Measurements from ENCODE around the gene VPS52. TPM values are rescaled to one million over a fixed set of nuclear protein-coding genes. Genes with fewer than 3 reads are reported as not detected.

The VPS52 gene
- total and polyA plus RNA-seq, 2 experiments from 2014 or later, result 37.1 to 64.8 TPM

DNA sequence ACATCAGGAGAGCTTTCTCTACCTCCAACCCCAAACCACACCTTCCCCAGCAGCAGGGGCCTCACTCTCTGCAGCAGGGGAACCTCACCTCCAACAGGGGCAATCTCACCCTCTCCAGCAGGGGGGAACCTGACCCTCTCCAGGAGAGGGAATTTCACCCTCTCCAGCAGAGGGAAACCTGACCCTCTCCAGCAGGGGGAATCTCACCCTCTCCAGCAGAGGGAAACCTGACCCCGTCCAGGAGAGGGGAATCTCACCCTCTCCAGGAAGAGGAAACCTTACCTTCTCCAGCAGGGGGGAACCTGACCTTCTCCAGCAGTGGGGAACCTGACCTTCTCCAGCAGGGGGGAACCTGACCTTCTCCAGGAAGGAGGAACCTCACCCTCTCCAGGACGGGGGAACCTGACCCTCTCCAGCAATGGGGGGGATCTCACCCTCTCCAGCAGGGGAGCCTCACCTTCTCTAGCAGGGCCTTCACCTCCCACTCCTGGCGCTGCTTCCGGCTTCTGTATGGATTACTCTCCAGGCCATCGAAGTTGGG, 8.4 kb upstream of the VPS52 start:
- no peak overlapping the region for H3K4me3 ChIP-seq
- H3K9me3 ChIP-seq (ENCODE audit: low read depth), result no peaks in the 10 kb centered on the region
- TF ChIP-seq, protein P1, sequence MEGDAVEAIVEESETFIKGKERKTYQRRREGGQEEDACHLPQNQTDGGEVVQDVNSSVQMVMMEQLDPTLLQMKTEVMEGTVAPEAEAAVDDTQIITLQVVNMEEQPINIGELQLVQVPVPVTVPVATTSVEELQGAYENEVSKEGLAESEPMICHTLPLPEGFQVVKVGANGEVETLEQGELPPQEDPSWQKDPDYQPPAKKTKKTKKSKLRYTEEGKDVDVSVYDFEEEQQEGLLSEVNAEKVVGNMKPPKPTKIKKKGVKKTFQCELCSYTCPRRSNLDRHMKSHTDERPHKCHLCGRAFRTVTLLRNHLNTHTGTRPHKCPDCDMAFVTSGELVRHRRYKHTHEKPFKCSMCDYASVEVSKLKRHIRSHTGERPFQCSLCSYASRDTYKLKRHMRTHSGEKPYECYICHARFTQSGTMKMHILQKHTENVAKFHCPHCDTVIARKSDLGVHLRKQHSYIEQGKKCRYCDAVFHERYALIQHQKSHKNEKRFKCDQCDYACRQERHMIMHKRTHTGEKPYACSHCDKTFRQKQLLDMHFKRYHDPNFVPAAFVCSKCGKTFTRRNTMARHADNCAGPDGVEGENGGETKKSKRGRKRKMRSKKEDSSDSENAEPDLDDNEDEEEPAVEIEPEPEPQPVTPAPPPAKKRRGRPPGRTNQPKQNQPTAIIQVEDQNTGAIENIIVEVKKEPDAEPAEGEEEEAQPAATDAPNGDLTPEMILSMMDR (IDR thresholded peaks at IDR 0.05; ENCODE audit: low read depth, low read length), result peak; percentile 58
- H3K27ac ChIP-seq, result peak overlapping the region; percentile 50
- no peaks in the 10 kb centered on the region for H3K4me1 ChIP-seq (ENCODE audit: low read depth)
- H3K36me3 ChIP-seq, result peaks cover 19% of the 10 kb centered on the region
- DNase-seq (ENCODE audit: low read depth in 1 of 2, low spot score in 1 of 2), result peak; percentile 54 to 69
- H3K27me3 ChIP-seq, result no peaks in the 10 kb centered on the region

DNA sequence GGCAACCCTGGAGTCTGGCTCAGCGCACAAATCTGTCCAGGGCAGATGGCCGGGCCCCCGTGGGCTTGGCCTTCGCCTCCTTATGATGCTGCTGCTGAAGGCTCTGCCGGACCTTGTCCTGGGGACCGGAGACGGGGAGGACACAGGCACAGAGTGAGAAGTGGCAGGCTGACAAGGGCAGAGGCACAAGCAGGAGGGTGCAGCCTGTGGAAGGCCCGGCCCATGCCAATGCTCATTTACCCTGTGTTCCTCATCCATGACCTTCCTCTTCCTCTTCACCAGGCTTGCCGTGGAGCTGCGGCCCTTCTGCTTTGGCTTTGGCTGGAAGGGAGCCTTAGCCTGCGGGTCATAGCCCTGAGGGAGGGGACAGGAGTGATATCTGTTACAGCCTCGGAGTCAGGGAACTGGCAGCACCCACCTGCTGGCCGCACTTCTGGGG, 7.6 kb upstream of the VPS52 start:
- no peak overlapping the region for H3K27ac ChIP-seq
- no peak overlapping the region for H3K4me3 ChIP-seq
- no peaks in the 10 kb centered on the region for H3K4me1 ChIP-seq (ENCODE audit: low read depth)
- H3K36me3 ChIP-seq, result peaks cover 20% of the 10 kb centered on the region
- TF ChIP-seq, protein P1 (IDR thresholded peaks at IDR 0.05; ENCODE audit: low read depth, low read length), result no peak
- H3K9me3 ChIP-seq (ENCODE audit: low read depth), result no peaks in the 10 kb centered on the region
- H3K27me3 ChIP-seq, result no peaks in the 10 kb centered on the region
- DNase-seq (ENCODE audit: low read depth in 1 of 2, low spot score in 1 of 2), result no peak

DNA sequence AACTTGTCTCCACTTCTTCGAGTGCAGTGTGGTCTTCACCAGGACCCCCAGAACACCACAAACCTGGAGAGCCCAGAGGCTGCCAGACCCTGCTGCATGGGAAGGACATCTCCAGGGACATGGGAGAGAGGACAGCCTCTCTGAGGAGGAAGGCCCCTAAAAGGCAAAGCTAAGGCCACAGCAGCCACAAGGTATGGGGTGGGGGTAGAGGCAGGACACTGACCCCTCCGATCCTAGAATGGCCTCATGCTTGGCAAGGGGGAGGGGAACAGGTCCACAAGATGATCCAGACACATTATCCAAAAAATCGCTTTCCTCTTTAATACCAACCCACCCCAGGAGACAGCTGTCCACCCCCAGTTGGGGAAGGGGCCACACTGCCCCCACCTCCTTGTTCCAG, 7.1 kb upstream of the VPS52 start:
- H3K4me3 ChIP-seq, result no peak overlapping the region
- no peak overlapping the region for H3K27ac ChIP-seq
- H3K27me3 ChIP-seq, result no peaks in the 10 kb centered on the region
- no peak for DNase-seq (ENCODE audit: low read depth in 1 of 2, low spot score in 1 of 2)
- TF ChIP-seq, protein P1 (IDR thresholded peaks at IDR 0.05; ENCODE audit: low read depth, low read length), result no peak
- peaks cover 25% of the 10 kb centered on the region for H3K36me3 ChIP-seq
- H3K4me1 ChIP-seq (ENCODE audit: low read depth), result no peaks in the 10 kb centered on the region
- H3K9me3 ChIP-seq (ENCODE audit: low read depth), result no peaks in the 10 kb centered on the region

DNA sequence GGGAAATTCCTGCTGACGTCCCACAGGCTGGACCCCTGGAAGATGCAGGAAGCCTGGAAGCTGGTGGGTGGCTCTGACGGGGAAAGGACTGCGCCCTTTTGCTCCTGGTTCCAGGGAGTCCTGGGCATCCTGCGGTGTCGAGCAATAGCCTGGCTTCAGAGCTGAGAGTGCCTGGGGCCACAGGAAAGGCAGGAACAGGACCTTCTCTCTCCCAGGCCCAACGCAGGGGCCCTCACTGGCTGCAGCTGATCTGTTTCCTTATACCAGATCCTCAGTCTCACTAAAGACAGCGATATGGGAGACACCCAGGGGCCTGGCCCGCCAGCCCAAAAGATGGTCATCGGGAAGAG, 6.7 kb upstream of the VPS52 start:
- Histone ChIP-seq H3K9me3 (ENCODE audit: low read depth) (no peaks in the 10 kb centered on the region), H3K27ac (no peak overlapping the region), H3K4me1 (ENCODE audit: low read depth) (peaks cover 2% of the 10 kb centered on the region), H3K4me3 (no peak overlapping the region), H3K27me3 (no peaks in the 10 kb centered on the region), H3K36me3 (peaks cover 27% of the 10 kb centered on the region)
- TF ChIP-seq, protein P1 (IDR thresholded peaks at IDR 0.05; ENCODE audit: low read depth, low read length), result no peak
- DNase-seq (ENCODE audit: low read depth in 1 of 2, low spot score in 1 of 2), result no peak

DNA sequence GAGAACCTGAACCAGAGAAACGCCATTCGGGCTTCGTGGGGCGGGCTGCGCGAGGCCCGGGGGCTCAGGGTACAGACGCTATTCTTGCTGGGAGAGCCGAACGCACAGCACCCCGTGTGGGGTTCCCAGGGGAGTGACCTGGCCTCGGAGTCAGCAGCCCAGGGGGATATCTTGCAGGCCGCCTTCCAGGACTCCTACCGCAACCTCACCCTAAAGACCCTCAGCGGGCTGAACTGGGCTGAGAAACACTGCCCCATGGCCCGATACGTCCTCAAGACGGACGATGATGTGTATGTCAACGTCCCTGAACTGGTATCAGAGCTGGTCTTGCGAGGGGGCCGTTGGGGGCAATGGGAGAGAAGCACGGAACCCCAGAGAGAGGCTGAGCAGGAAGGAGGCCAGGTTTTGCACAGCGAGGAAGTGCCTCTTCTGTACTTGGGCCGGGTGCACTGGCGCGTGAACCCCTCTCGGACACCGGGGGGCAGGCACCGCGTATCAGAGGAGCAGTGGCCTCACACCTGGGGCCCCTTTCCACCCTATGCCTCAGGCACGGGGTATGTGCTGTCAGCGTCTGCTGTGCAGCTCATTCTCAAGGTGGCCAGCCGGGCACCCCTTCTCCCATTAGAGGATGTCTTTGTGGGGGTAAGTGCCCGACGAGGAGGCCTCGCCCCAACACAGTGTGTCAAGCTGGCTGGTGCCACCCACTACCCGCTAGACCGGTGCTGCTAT, 6.2 kb upstream of the VPS52 start:
- TF ChIP-seq, protein P1 (IDR thresholded peaks at IDR 0.05; ENCODE audit: low read depth, low read length), result no peak
- Histone ChIP-seq H3K9me3 (ENCODE audit: low read depth) (no peaks in the 10 kb centered on the region), H3K4me3 (peak overlapping the region; percentile 51), H3K27me3 (no peaks in the 10 kb centered on the region), H3K36me3 (peaks cover 27% of the 10 kb centered on the region), H3K27ac (peak overlapping the region; percentile 42), H3K4me1 (ENCODE audit: low read depth) (peaks cover 7% of the 10 kb centered on the region)
- DNase-seq (ENCODE audit: low read depth in 1 of 2, low spot score in 1 of 2), result no peak
